ENCODE measurements around the gene TRAF2. TPM values are rescaled to one million over a fixed set of nuclear protein-coding genes. Genes with fewer than 3 reads are reported as not detected.

TRAF2 gene
- total RNA-seq, 1 donor from 2014 or later: 16.5 TPM

- H3K27me3 ChIP-seq (ENCODE audit: low read depth): no peaks in the 10 kb centered on the region
- ATAC-seq: peak; percentile 14 to 27
- H3K27ac ChIP-seq: no peak overlapping the region
- no peak for TF ChIP-seq CTCF (IDR thresholded peaks at IDR 0.05)
- H3K4me3 ChIP-seq: no peak overlapping the region
- DNase-seq: no peak
- intact Hi-C loops (cut with DNase I): no loop called here
- no peaks in the 10 kb centered on the region for H3K4me1 ChIP-seq
- no peaks in the 10 kb centered on the region for H3K36me3 ChIP-seq
- no peaks in the 10 kb centered on the region for H3K9me3 ChIP-seq
Measured at GRCh38 chr9:136960212-136960937, 74.1 kb downstream of the TRAF2 start.

- no peak overlapping the region for H3K27ac ChIP-seq
- H3K36me3 ChIP-seq: no peaks in the 10 kb centered on the region
- H3K4me3 ChIP-seq: no peak overlapping the region
- intact Hi-C loops (cut with DNase I): no loop called here
- peaks cover 2% of the 10 kb centered on the region for H3K4me1 ChIP-seq
- no peak for TF ChIP-seq CTCF (IDR thresholded peaks at IDR 0.05)
- no peaks in the 10 kb centered on the region for H3K9me3 ChIP-seq
- H3K27me3 ChIP-seq (ENCODE audit: low read depth): no peaks in the 10 kb centered on the region
- DNase-seq: no peak
- ATAC-seq: no peak
Measured at GRCh38 chr9:136960938-136961275, 74.6 kb downstream of the TRAF2 start.

GRCh38 chr9:136961279-136962065 is 75.2 kb downstream of the TRAF2 start:
- Histone ChIP-seq H3K4me1 (peaks cover 8% of the 10 kb centered on the region), H3K27me3 (ENCODE audit: low read depth) (no peaks in the 10 kb centered on the region), H3K9me3 (no peaks in the 10 kb centered on the region), H3K36me3 (no peaks in the 10 kb centered on the region), H3K27ac (no peak overlapping the region), H3K4me3 (no peak overlapping the region)
- DNase-seq (no peak), ATAC-seq (peak; percentile 10 to 48)
- intact Hi-C loops (cut with DNase I): no loop called here
- TF ChIP-seq CTCF (IDR thresholded peaks at IDR 0.05): no peak

GRCh38 chr9:136962163-136962562 is 75.8 kb downstream of the TRAF2 start:
- intact Hi-C loops (cut with DNase I): no loop called here
- Histone ChIP-seq H3K4me1 (peaks cover 8% of the 10 kb centered on the region), H3K27ac (no peak overlapping the region), H3K36me3 (no peaks in the 10 kb centered on the region), H3K27me3 (ENCODE audit: low read depth) (no peaks in the 10 kb centered on the region), H3K4me3 (no peak overlapping the region), H3K9me3 (no peaks in the 10 kb centered on the region)
- ATAC-seq (no peak), DNase-seq (no peak)
- TF ChIP-seq CTCF (IDR thresholded peaks at IDR 0.05): no peak

GRCh38 chr9:136962701-136963248 is 76.5 kb downstream of the TRAF2 start:
- ATAC-seq: no peak
- intact Hi-C loops (cut with DNase I): no loop called here
- H3K4me1 ChIP-seq: peaks cover 8% of the 10 kb centered on the region
- H3K36me3 ChIP-seq: no peaks in the 10 kb centered on the region
- H3K9me3 ChIP-seq: no peaks in the 10 kb centered on the region
- DNase-seq: no peak
- H3K4me3 ChIP-seq: no peak overlapping the region
- no peak overlapping the region for H3K27ac ChIP-seq
- no peaks in the 10 kb centered on the region for H3K27me3 ChIP-seq (ENCODE audit: low read depth)
- TF ChIP-seq CTCF (IDR thresholded peaks at IDR 0.05): no peak

Data from lower lobe of right lung (tissue), 2 donors.